GM23248 (cell line): ENCODE results near the gene PDLIM5. TPM values are rescaled to one million over a fixed set of nuclear protein-coding genes. Genes with fewer than 3 reads are reported as not detected.

Source experiments
- DNase-seq: peaks from one replicate; pipeline ENCODE4 v3.0.0-alpha.2; 2015
- H2AFZ ChIP-seq: fragments of 200-600 bp; sonication (generic); 2 replicates; pipeline ENCODE4 v1.6.1; 2016; ENCODE audit warnings: antibody characterized with exemption
- H3F3A ChIP-seq: fragments of 200-600 bp; sonication (generic); 2 replicates; pipeline ENCODE4 v1.6.1; 2016; ENCODE audit warnings: mild to moderate bottlenecking, antibody characterized with exemption, mixed run types; ENCODE audit not compliant: insufficient read depth
- H3K27ac ChIP-seq: fragments of 200-600 bp; sonication (generic); 2 replicates; pipeline ENCODE4 v1.5.1; 2016; ENCODE audit warnings: mild to moderate bottlenecking
- H3K27me3 ChIP-seq: fragments of 200-600 bp; sonication (generic); replicated peaks from 2 replicates; pipeline ENCODE4 v1.6.1; 2016; ENCODE audit warnings: mild to moderate bottlenecking; ENCODE audit not compliant: insufficient read depth
- H3K36me3 ChIP-seq: fragments of 200-600 bp; sonication (generic); 2 replicates; pipeline ENCODE4 v1.6.1; 2016; ENCODE audit warnings: low read depth, mild to moderate bottlenecking
- H3K4me1 ChIP-seq: fragments of 200-600 bp; sonication (generic); 2 replicates; pipeline ENCODE4 v1.6.1; 2016; ENCODE audit warnings: mild to moderate bottlenecking; ENCODE audit not compliant: insufficient read depth
- H3K4me2 ChIP-seq: fragments of 200-600 bp; sonication (generic); one replicate; pipeline ENCODE4 v1.6.1; 2016; ENCODE audit warnings: mild to moderate bottlenecking; ENCODE audit not compliant: unreplicated experiment
- H3K4me3 ChIP-seq: fragments of 200-600 bp; sonication (generic); 2 replicates; pipeline ENCODE4 v1.5.1; 2016; ENCODE audit warnings: mild to moderate bottlenecking
- H3K79me2 ChIP-seq: fragments of 200-600 bp; sonication (generic); 2 replicates; pipeline ENCODE4 v1.6.1; 2016; ENCODE audit warnings: mild to moderate bottlenecking; ENCODE audit not compliant: insufficient read depth
- H3K9ac ChIP-seq: fragments of 200-600 bp; sonication (generic); 2 replicates; pipeline ENCODE4 v1.6.1; 2016; ENCODE audit warnings: mild to moderate bottlenecking
- H3K9me2 ChIP-seq: fragments of 200-600 bp; sonication (generic); 2 replicates; pipeline ENCODE4 v1.6.1; 2016; ENCODE audit warnings: mixed run types, mild to moderate bottlenecking, moderate library complexity; ENCODE audit not compliant: insufficient read depth
- H3K9me3 ChIP-seq: fragments of 200-600 bp; sonication (generic); one replicate; pipeline ENCODE4 v1.6.1; 2017; ENCODE audit warnings: low read depth
- H4K20me1 ChIP-seq: fragments of 200-600 bp; sonication (generic); 2 replicates; pipeline ENCODE4 v1.6.0; 2016; ENCODE audit not compliant: insufficient read depth
- EZH2 ChIP-seq: fragments of 200-600 bp; sonication (generic); IDR thresholded peaks from 2 replicates; pipeline ENCODE4 v1.6.1; 2018; ENCODE audit warnings: antibody characterized with exemption, mild to moderate bottlenecking; ENCODE audit not compliant: insufficient read depth, poor library complexity, severe bottlenecking
- EZH2phosphoT487 ChIP-seq: fragments of 200-600 bp; sonication (generic); IDR thresholded peaks from 2 replicates; pipeline ENCODE4 v1.6.1; 2018; ENCODE audit warnings: antibody characterized with exemption, moderate library complexity, mild to moderate bottlenecking, low read depth; ENCODE audit not compliant: insufficient read depth
- WGBS, 2 experiments: methylation state at CpG; one replicate each; pipeline ENCODE4 v1.1.6; 2015 to 2017; ENCODE audit warnings: low lambda C conversion rate in 2 of 2, low coverage in 1 of 2; ENCODE audit errors: missing lambda C conversion rate in 2 of 2; 5-methylcytosine and 5-hydroxymethylcytosine counted together
- in situ Hi-C: fragments of 300-500 bp; cut with MboI; formaldehyde crosslinking; loops from 2 replicates; pipeline ENCODE4 v1.15.0; 2020
- polyA plus RNA-seq: library from polyadenylated mRNA; unstranded; fragments of >200 nt; fragmentation: Nextera tagmentation; extraction: Ambion mirVana; gene quantifications from 2 replicates; pipeline ENCODE4 v1.2.1, GENCODE V29; 2016
- total RNA-seq: library from RNA; depleted of rRNA; stranded (reverse); fragments of >200 nt; shearing (Covaris generic); gene quantifications from 2 replicates; pipeline ENCODE4 v1.2.3, GENCODE V29; 2014

Gene PDLIM5
- total and polyA plus RNA-seq, 2 experiments from 2014 or later, result 115 to 149 TPM

- Histone ChIP-seq H3K9ac (no peak overlapping the region), H4K20me1 (no peaks in the 10 kb centered on the region), H3K27ac (peak overlapping the region; percentile 25), H3K9me3 (no peaks in the 10 kb centered on the region), H3K4me2 (no peak overlapping the region), H3K4me3 (no peak overlapping the region), H3K4me1 (peaks cover 40% of the 10 kb centered on the region), H3K79me2 (peaks cover 100% of the 10 kb centered on the region), H2AFZ (no peak overlapping the region), H3K9me2 (no peaks in the 10 kb centered on the region), H3F3A (peaks cover 55% of the 10 kb centered on the region), H3K36me3 (no peaks in the 10 kb centered on the region), H3K27me3 (no peaks in the 10 kb centered on the region)
- 43 to 48% methylated on average over 4 of the region's 4 CpGs for WGBS, 2 experiments
- in situ Hi-C loops, result no loop called here
- no peak for TF ChIP-seq EZH2phosphoT487
- TF ChIP-seq EZH2, result no peak
- peak; percentile 84 for DNase-seq
Measured at GRCh38 chr4:94488670-94489069, 36.9 kb downstream of the PDLIM5 start.

DNA sequence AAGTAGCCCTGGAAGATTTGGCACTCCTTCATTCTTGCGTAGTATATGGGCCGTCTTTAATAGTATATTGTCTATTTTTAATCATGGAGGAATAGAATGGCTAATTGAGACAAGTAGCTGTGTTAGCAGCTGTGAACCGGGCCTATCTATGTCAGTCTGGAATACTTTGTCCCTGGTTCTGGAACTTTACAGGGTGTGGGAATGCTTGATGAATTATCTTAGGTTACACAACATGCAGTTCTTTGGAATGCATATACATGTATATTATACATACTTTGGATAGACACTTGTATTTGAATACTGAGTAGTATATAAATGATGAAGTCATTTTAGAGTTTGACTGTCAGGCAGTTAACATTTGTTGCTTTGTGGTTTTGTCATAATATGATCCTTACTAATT lies 37.4 kb downstream of the PDLIM5 start:
- no peaks in the 10 kb centered on the region for H3K9me3 ChIP-seq
- H3K27me3 ChIP-seq, result no peaks in the 10 kb centered on the region
- H3K9me2 ChIP-seq, result no peaks in the 10 kb centered on the region
- WGBS, 2 experiments, result 95 to 98% methylated on average over 3 of the region's 3 CpGs
- in situ Hi-C loops, result no loop called here
- no peak overlapping the region for H2AFZ ChIP-seq
- peaks cover 100% of the 10 kb centered on the region for H3K79me2 ChIP-seq
- peak overlapping the region; percentile 25 for H3K27ac ChIP-seq
- H3K36me3 ChIP-seq, result no peaks in the 10 kb centered on the region
- no peaks in the 10 kb centered on the region for H4K20me1 ChIP-seq
- H3K4me1 ChIP-seq, result peaks cover 40% of the 10 kb centered on the region
- DNase-seq, result no peak
- H3K9ac ChIP-seq, result no peak overlapping the region
- H3K4me3 ChIP-seq, result no peak overlapping the region
- TF ChIP-seq EZH2 (no peak), EZH2phosphoT487 (no peak)
- H3K4me2 ChIP-seq, result peak overlapping the region; percentile 3
- H3F3A ChIP-seq, result peaks cover 52% of the 10 kb centered on the region

GRCh38 chr4:94490437-94490836 lies 38.7 kb downstream of the PDLIM5 start:
- Histone ChIP-seq H3K4me2 (peak overlapping the region; percentile 72), H2AFZ (no peak overlapping the region), H3K79me2 (peaks cover 100% of the 10 kb centered on the region), H3K36me3 (no peaks in the 10 kb centered on the region), H3F3A (peaks cover 52% of the 10 kb centered on the region), H3K4me3 (no peak overlapping the region), H4K20me1 (no peaks in the 10 kb centered on the region), H3K9me3 (no peaks in the 10 kb centered on the region), H3K9ac (no peak overlapping the region), H3K4me1 (peaks cover 40% of the 10 kb centered on the region), H3K27ac (peak overlapping the region; percentile 29; the same call in 1 of the 2 replicates), H3K9me2 (no peaks in the 10 kb centered on the region), H3K27me3 (no peaks in the 10 kb centered on the region)
- TF ChIP-seq EZH2 (no peak), EZH2phosphoT487 (no peak)
- DNase-seq, result no peak
- in situ Hi-C loops, result no loop called here
- WGBS, 2 experiments, result 96% methylated on average over 1 of the region's 1 CpG

- Histone ChIP-seq H4K20me1 (no peaks in the 10 kb centered on the region), H2AFZ (no peak overlapping the region), H3K4me1 (peaks cover 40% of the 10 kb centered on the region), H3K9ac (peak overlapping the region; percentile 10), H3K36me3 (no peaks in the 10 kb centered on the region), H3K9me2 (no peaks in the 10 kb centered on the region), H3K27ac (peak overlapping the region; percentile 29), H3K9me3 (no peaks in the 10 kb centered on the region), H3K79me2 (peaks cover 100% of the 10 kb centered on the region), H3K4me3 (peak overlapping the region; percentile 36; the same call in 1 of the 2 replicates), H3F3A (peaks cover 52% of the 10 kb centered on the region), H3K27me3 (no peaks in the 10 kb centered on the region), H3K4me2 (peak overlapping the region; percentile 72)
- TF ChIP-seq EZH2 (no peak), EZH2phosphoT487 (no peak)
- peak; percentile 59 for DNase-seq
- WGBS, 2 experiments, result 10 to 18% methylated on average over 2 of the region's 2 CpGs
- in situ Hi-C loops, result no loop called here
Measured at GRCh38 chr4:94491322-94491721, 39.6 kb downstream of the PDLIM5 start.

GRCh38 chr4:94495408-94495807 lies 43.7 kb downstream of the PDLIM5 start:
- TF ChIP-seq EZH2, result no peak
- TF ChIP-seq EZH2phosphoT487, result no peak
- no peak overlapping the region for H3K27ac ChIP-seq
- H3K79me2 ChIP-seq, result peaks cover 100% of the 10 kb centered on the region
- no peaks in the 10 kb centered on the region for H3K9me3 ChIP-seq
- 94 to 95% methylated on average over 2 of the region's 2 CpGs for WGBS, 2 experiments
- H3K9ac ChIP-seq, result no peak overlapping the region
- no peak overlapping the region for H3K4me2 ChIP-seq
- H3K4me3 ChIP-seq, result no peak overlapping the region
- no peaks in the 10 kb centered on the region for H3K9me2 ChIP-seq
- H3K27me3 ChIP-seq, result no peaks in the 10 kb centered on the region
- H3K4me1 ChIP-seq, result peaks cover 22% of the 10 kb centered on the region
- H4K20me1 ChIP-seq, result no peaks in the 10 kb centered on the region
- peaks cover 34% of the 10 kb centered on the region for H3F3A ChIP-seq
- peaks cover 3% of the 10 kb centered on the region; the same call in 1 of the 2 replicates for H3K36me3 ChIP-seq
- no peak for DNase-seq
- no peak overlapping the region for H2AFZ ChIP-seq
- in situ Hi-C loops, result no loop called here
